HuH-7 (cell line): ENCODE results near the gene IPO11.

Experiments used
- DNase-seq: peaks from one replicate; pipeline ENCODE4 v3.0.0; 2011; ENCODE audit warnings: low spot score

The IPO11 gene

DNA sequence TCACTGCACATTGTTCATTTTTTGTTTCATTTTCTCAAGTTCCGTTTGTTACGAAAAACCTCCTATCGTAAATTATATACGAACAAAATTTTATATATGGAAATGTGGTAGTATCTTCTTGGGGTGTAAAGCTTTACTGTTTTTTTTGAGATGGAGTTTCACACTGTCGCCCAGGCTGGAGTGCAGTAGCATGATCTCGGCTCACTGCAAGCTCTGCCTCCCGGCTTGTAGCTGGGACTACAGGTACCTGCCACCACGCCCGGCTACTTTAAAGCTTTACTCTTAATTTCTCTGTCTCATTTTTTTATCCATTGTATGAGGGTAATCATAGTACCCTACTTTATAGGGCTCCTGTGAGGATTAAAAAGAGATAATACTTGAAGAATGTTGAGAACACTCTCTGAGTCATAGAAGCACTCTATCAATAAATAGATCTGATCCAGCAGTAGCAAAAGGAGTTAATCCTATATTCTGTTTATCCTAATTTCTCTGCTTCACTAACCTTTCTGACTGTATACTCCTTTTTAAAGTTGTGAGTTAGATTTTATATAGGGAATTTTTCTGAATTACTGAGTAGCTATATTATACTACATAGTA is 160.5 kb downstream of the IPO11 start:
- DNase-seq = no peak

DNA sequence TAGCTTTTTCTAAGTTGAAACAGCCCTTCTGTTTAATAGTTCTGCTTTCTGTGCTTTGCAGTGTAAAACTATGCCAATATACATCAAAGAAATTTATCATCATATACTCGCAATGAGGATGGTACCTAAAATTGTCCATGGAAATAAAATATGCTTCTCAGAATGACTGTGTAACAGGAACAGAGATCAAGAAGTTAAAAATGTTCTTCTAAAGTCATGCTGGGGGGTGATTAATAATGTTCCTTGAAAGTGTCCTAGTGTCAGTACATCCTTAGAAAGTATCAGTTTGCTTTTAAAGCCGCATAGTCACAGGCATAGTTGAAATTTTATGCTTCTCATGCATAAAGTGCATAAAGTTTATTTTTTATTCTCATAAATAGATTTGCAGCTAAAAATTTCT is 162.0 kb downstream of the IPO11 start:
- DNase-seq = no peak

DNA sequence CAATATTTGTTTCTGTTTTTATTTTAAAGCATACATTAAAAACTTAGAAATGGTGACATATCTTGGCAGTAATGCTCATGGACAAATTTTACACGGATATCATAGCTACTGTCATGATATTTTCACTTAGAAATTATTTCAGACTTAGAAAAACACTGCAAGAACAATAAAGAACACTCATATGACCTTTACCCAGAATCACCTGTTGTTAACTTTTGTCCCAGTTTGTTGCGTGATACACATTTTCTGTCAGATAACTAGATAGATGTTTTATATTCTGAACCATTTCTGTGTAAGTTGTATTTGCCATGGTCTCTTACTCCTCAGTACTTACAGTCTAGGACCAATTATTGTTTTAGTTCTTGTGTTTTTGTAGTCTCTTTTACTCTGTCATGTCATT is 162.5 kb downstream of the IPO11 start:
- no peak for DNase-seq

DNA sequence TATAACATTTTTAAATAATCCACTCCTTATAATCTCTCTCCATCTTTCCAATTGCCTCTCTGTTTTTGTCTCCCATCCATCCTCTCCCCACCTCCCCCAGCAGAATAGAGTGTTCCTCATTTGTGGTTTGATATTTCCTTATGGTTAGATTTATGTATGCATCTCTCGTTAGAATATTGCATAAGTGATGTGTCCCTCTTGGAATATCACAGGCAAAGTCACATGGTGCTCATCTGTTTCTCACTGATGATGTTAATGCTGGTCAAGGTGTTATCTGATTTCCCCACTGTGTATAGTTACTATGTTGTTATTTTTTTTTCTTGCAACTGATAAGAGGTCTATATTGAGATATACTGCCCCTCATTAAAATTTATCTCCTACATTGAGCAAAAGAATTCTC is 162.9 kb downstream of the IPO11 start:
- no peak for DNase-seq

DNA sequence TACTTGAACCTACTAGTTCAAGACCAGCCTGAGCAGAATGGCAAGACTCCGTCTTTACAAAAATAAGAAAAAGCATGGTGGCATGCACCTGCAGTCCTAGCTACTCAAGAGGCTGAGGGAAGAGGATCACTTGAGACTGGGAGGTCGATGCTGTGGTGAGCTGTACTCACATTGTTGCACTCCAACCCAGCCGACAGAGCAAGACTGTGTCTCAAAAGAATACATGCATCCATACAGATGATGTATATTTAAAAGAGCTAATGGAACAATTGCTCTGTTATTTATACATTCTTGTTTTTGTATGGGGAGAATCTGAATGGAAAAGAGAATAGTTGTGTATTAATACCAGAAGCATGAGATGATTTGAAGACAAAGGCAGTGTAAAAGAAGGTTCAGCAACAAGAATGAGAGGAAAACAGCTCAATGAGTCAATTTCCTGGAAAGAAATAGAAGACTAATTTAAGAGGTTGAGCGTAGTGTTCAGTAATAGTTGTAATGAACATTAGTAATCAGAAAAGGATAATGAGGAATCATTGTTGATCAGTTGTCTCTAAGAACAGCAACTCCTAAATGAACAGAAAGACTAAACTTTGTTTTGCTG is 164.1 kb downstream of the IPO11 start:
- DNase-seq = no peak

DNA sequence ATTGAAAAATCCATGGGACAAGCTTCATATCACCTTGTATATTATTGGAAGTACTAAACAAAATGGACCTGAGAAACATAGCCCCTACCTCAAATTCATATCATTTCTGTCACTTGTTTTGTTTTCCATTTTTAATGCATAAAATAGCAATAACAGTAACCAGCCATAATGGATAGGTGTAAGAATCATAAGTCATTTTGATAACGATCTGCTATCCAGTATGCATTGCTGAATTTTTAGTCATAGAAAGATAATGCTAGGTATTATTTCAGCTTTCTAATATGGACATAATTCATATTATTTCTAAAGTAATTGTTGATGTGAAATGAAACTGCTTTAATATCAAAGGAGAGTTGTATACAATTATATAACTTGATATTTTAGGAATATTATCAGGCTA is 164.9 kb downstream of the IPO11 start:
- DNase-seq = no peak

DNA sequence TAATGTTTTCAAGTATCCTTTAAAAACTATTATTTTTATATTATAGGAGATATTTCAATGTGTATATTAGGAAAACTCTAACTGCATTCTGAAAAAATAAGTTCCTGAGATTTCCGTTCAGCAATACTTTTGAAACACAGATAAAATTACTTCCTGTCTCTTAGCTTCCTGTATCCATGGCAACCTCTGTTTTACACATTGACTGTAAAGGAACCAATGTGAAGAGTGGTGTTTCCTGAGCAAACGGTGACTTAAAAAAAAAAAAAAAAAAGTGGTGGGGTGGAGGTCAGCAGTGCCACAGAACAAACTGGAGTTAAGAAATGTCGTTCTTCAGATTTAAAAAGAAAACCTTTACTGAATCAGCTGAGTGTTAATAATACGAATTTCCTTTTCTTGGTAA is 166.0 kb downstream of the IPO11 start, which contains the start of gene LRRC70:
Gene LRRC70, plus strand, starts transcription at position 280 of the 400 bp plus-strand sequence. CDS start 620 bp downstream, outside the sequence.
- no peak for DNase-seq

DNA sequence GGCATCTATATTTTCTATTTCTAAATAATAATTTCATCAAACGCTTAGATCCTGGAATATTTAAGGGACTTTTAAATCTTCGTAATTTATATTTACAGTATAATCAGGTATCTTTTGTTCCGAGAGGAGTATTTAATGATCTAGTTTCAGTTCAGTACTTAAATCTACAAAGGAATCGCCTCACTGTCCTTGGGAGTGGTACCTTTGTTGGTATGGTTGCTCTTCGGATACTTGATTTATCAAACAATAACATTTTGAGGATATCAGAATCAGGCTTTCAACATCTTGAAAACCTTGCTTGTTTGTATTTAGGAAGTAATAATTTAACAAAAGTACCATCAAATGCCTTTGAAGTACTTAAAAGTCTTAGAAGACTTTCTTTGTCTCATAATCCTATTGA is 167.2 kb downstream of the IPO11 start:
- DNase-seq = no peak

DNA sequence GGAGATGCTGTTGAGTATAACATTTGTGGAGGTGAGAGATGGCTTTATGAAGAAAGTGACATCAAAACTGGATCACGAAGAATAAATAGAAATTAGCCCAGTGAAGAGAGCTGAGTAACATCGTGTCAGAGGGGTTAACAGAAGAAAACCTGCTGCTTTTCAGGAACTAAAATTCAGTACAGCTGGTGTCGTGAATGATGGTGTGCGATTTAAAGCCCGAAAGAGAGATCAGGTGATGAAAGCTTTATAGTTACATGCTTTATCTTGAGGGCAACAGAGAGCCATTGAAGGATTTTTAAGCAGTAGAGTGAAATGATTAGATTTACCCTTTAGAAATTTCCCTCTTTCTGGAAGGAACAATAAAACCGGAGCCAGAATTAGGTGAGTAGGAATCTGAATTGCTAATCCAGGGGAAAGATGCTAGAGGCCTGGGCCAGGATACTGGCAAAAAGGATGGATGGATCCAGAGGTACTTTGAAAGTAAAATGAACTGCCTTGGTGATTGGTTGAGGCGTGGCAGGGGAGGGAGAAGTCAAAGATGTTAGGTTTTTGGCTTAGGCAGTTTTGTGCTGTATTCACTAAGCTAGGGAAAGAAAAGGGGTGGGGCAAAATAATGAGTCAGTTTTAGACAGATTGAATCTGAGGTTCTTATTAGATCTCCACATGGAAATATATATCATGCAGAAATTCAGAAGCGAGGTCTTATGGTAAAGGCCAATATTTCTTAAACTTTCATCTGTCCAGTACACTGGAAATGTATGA is 169.5 kb downstream of the IPO11 start:
- DNase-seq = no peak

DNA sequence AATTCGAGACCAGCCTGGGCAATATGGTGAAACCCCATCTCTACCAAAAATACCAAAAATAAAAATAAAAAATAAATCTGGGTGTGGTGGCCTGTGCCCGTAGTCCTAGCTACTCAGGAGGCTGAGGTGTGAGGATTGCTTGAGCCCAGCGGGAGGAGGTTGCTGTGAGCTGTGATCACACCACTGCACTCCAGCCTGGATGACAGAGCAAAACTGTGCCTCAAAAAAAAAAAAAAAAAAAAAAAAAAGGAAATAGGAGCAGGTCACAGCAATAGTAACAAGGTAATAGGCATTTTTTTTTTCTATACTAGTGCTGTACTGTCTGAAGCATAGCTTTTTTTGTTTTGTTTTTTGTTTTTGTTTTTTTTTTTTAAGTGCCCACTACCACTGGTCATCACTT is 171.8 kb downstream of the IPO11 start:
- no peak for DNase-seq

DNA sequence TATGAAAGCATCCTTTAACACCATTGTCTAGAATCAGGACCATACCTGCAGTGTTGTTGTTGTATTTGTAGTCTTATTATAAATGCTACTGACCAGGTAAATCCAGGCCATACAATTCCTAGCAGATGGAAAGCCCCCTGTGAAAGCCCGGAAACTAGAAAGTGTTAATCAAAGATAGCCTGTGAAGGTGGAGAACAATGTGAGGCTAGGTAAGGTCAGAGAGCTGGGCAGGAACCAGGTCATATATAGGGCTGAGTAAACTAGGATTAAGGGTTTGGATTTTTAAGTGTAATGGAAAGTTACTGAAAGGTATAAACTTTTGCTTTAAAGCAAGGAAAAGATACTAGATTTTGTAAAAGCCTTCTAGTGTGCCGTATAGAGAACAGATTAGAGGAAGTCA is 172.7 kb downstream of the IPO11 start:
- no peak for DNase-seq

DNA sequence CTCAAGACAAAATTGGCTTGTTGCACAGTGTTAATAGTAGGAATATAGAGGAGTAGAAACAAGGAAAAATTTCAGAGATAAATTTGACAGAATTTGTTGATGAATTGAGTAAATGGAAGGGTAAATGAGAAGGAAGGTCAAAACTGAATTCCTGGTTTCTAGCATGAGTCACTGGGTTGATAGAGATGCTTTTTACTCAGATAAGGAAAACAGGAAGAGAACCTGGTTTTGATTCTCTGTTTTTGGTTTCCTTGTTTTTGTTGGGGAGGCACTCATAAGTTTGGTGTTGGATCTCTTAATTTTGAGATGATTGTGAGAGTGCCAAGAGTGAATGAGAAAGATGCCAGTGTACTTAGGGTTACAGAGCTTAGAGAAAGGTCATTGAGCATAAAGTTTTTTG is 173.2 kb downstream of the IPO11 start:
- no peak for DNase-seq

DNA sequence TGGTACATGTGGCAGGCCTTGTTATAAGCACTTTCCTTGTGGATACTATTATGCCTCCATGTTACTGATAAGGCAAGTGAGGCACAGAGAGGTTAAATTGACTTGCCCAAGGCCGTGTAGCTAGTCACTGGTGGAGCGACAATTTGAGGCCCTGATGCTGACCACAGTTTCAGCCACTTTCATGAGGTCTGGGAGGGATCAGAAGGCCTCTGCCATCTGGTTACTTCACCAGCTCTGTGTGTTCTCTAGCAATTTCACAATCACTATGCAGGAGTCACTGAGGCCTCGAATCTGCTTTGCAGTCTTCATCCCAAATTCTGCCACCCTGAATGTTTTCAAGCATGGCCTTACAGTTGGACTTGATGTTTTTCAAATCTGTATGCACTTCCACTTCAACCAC is 175.2 kb downstream of the IPO11 start:
- DNase-seq = no peak

DNA sequence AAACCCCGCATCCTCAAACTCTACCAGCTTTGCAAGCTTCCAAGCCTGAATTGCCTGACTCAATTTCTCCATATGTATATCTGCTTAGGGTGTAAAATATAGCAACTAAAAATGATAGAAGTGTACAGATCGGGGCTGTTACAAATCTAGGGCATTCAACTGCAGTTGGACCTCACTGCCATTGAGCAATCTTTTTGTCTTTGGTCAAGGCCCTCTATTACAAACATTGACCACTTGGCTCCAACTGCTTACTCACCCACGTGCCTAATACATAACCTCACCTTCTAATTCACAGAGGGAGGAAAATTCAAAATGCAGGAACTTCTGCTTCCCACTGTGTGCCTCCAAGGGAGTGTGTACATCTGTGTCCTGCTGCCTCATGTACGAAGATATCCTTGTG is 176.1 kb downstream of the IPO11 start:
- DNase-seq = no peak

DNA sequence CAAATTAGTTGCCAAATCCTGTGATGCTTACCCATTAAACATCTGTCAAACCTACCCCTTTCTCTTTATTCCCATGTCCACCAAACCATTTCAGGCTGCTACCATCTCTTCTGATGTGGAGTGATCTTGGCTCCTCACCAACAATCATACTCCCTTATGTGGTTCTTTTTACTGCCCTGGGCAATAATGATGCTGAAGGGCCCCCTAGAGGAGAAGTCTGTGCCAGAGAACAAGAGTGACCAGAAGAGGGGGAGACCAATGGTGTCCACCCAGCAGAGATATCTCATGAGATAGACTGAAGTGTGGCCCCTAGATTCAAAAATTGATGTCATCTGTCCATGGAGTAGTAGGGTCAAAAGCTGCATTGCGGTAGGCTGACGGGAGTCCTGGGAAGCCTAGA is 176.9 kb downstream of the IPO11 start:
- no peak for DNase-seq

DNA sequence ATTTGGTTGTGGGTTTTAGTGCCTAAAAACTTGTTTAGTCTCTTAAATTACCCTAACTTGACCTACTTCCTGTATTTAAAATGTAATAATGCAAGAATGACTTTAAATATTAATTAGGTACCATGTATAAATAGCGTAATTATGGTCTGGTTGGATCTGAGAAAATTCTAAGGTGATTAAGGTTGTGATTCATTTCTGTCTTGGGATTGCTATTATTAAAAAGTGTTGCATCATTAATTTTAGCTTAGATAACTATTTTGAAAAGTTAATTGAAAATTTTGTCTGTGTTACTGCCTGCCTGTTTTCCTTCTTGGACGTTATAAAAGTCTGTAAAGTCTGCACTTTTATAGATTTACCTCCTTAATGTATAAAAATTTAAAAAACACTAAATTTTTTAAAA is 177.8 kb downstream of the IPO11 start:
- DNase-seq = no peak

DNA sequence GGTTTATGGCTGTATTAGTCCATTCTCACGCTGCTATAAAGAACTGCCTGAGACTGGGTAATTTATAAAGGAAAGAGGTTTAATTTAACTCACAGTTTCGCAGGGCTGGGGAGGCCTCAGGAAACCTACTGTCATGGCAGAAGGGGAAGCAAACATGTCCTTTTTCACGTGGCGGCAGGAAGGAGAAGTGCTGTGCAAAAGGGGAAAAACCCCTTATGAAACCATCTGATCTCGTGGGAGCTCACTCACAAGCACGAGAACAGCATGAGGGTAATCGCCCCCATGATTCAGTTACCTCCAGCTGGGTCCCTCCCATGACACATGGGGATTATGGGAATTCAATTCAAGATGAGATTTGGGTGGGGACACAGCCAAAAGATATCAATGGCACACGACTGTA is 180.0 kb downstream of the IPO11 start:
- no peak for DNase-seq

DNA sequence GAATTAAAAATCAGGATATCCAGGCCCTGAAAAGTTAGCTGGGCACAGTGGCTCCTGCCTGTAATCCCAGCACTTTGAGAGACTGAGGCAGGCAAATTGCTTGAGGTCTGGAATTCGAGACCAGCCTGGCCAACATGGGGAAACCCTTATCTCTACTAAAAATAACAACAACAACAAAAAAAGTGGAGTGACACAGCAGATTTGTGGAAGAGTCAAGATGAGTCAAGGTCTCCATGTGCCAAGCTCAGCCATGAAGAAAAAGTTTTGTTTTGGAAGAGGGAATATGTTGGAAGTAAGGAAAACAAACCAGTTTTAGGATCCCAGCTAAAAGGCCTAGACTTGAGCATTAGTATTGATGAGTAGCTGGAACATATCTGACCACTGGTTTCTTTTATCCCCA is 180.8 kb downstream of the IPO11 start:
- DNase-seq = no peak

DNA sequence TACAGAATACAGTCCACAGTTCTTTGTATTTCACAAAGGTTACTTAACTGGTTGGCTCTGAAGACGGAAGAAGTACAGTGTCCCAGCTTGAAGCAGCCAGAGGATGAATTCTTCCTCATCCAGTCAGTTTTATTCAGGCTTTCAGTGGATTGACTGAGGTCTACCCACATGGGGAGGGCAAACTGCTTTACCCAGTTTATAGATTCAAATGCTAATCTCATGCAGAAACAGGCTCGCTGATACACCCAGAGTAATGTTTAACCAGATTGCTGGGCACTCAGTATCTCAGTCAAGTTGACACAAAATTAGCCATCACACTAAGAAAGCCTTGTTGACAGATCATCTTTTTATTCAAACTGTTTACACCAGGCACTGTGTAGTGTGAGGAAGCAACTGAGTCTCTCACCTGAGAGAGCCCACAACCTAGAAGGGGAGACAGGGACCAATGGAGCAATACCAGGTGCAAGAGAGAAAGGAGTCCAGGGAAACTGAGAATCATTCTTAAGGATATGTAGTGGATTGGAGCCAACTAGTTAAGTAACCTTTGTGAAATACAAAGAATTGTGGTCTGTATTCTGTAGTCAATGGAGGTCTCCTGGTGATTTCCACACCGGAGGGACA is 181.9 kb downstream of the IPO11 start:
- DNase-seq = no peak

DNA sequence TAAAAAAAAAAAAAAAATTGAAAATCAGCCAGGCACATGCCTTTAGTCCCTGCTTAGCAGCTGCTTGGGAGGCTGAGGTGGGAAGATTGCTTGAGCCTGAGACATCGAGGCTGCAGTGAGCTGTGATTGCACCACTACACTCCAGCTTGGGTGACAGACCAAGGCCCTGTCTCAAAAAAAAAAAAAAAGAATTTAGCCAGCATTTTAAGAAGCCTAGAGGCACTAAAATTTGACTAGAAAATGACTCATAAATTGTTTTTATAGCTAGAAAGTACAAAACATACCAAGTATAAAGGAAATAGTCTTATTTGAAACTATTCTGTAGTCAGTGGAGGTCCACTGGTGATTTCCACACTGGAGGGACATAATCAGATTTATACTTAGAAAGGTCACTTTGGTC is 183.5 kb downstream of the IPO11 start:
- no peak for DNase-seq

DNA sequence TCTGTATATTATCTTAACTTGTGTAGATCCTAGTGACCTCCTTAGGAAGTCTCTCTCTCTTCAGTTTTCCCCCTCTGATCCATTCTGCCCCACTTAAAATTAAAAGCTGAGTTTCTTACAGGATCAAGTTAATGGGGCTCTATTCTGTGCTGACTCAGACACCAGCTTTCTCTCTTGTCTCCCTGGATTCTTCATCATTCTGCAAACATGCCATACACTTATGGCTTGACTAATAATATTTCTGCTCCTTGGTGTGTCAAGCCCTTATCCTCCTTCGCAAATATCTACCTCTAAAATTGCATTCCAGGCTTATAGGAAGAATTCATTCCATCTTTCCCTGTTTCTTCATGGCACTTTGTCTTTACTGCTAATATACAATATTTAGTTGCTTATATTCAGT is 184.1 kb downstream of the IPO11 start:
- DNase-seq = no peak

DNA sequence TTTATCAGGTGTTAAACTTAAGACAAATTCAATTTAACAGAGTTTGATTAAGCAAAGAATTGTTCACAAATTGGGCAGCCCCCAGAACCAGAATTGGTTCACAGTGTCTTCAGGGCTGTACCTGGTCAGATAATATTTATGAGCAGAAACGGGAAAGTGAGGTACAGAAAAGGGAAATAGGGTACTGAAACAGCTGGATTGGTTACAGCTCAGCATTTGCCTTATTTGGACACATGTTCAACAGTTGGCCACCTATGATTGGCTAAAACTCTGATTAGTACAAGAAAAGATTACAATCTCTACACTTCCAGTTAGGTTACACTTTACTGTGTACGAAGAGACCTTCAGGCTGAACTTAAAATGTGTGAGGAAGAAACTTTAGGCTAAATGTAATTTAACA is 184.8 kb downstream of the IPO11 start:
- DNase-seq = no peak

DNA sequence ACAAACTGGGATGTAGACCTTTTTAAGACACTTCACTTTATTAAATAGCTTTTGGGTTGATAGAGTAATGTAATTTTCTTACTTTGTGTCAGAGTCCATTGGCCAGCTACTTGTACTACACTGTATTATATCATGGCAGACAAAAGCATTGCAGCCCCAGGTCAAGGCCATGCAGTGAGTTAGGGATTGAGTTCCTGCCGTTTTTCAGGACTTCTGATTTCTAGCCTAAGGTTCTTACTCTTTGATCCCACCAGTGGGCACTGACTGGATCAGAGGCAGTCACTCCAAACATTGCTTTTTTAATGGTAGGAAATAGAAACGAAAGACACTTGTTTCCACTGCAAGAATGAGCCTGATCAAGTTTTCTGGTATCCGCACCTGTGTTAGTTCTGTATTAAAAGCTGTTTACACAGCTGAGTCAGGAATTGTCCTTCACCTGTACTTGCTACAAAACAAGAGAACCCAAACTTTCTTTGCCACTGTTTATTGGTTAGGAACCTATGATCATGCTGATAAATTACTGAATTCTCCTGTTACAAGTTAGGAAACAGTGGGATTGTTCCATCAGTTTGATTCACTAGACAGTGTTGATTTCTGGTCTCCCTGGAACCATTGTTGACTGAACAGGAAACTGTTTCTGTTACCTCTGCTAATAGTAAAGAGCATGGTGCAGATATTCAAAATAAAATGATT is 188.1 kb downstream of the IPO11 start:
- DNase-seq = no peak
